ENCODE measurements around the gene JSRP1. TPM values are rescaled to one million over a fixed set of nuclear protein-coding genes. Genes with fewer than 3 reads are reported as not detected.

JSRP1 gene
- total RNA-seq, 1 donor = 0.72 TPM

DNA sequence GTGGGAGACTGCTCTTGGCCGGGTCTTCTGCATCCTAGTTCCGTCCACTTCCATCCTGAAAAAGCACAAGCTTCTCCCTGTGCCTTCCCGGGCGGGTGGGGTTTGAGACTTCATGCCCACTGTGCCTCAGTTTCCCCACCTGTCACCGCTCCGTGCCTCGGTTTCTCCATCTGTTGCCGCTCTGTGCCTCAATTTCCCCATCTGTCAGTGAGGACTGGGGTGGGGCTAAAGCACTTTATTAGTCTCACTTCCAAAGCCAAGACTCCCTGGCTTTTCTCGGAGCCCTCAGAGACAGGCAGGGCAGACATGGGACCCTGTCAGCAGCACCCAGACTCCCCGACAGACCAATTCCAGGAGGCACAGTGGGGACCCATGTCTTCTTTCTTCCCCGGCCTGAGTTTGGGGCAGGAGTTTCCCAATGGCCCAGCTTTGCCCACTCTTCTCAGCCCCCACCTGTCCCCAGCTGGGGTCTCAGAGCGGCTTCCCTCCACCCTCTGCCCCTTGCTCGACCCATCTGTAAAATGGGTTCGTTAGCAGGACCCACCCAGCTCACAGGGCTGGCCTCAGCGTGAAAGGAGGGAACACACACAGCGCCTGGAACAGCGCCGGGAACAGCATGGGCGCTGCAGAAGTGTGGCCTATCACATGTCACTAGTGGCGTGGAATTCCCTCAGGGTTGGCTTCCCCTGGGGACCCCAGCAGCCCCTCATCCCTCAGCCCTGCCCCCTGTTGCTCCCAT lies 30.4 kb upstream of the JSRP1 start:
- Histone ChIP-seq H2AFZ (ENCODE audit: low read length) (no peak overlapping the region), H3K4me1 (ENCODE audit: insufficient read depth, low read length) (peaks cover 7% of the 10 kb centered on the region), H3K36me3 (ENCODE audit: insufficient read depth, low read length) (no peaks in the 10 kb centered on the region), H3K9me3 (ENCODE audit: low read depth, low read length) (no peaks in the 10 kb centered on the region), H4K20me1 (ENCODE audit: insufficient read depth, low read length) (peaks cover 75% of the 10 kb centered on the region), H3K27ac (ENCODE audit: low read depth, low read length) (no peak overlapping the region), H3K4me3 (ENCODE audit: insufficient read depth, low read length) (no peak overlapping the region), H3K27me3 (ENCODE audit: insufficient read depth, low read length) (peaks cover 32% of the 10 kb centered on the region), H3K4me2 (ENCODE audit: insufficient read depth, low read length) (no peak overlapping the region), H3K79me2 (ENCODE audit: insufficient read depth, low read length) (no peaks in the 10 kb centered on the region)
- peak; percentile 73 for DNase-seq (ENCODE audit: insufficient read length, low spot score, missing footprints)
- TF ChIP-seq, protein P1, sequence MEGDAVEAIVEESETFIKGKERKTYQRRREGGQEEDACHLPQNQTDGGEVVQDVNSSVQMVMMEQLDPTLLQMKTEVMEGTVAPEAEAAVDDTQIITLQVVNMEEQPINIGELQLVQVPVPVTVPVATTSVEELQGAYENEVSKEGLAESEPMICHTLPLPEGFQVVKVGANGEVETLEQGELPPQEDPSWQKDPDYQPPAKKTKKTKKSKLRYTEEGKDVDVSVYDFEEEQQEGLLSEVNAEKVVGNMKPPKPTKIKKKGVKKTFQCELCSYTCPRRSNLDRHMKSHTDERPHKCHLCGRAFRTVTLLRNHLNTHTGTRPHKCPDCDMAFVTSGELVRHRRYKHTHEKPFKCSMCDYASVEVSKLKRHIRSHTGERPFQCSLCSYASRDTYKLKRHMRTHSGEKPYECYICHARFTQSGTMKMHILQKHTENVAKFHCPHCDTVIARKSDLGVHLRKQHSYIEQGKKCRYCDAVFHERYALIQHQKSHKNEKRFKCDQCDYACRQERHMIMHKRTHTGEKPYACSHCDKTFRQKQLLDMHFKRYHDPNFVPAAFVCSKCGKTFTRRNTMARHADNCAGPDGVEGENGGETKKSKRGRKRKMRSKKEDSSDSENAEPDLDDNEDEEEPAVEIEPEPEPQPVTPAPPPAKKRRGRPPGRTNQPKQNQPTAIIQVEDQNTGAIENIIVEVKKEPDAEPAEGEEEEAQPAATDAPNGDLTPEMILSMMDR (IDR thresholded peaks at IDR 0.05; ENCODE audit: extremely low read depth, low read depth, low read length) = no peak

DNA sequence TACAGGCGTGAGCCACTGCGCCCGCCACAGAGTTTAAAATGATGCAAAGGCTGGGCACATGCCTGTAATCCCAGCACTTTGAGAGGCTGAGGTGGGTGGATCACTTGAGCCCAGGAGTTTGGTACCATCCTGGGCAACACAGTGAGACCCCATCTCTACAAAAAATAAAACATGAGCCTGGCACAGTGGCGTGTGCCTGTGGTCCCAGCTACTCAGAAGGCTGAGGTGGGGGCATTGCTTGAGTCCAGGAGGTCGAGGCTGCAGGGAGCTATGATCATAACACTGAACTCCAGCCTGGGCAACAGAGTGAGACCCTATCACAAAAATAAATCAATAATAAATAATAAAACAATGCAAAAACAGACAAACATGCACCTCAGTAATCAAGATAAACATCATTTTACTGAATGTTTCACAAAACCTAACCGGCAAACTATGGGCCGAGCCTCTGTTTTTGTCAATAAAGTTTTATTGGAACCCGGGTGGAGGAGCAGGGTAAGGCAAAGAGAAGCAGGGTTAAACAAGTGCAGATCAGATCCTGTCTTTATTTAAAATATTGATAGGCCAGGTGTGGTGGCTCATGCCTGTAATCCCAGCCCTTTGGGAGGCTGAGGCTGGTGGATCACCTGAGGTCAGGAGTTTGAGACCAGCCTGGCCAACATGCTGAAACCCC lies 27.8 kb upstream of the JSRP1 start:
- peaks cover 7% of the 10 kb centered on the region for H3K4me1 ChIP-seq (ENCODE audit: insufficient read depth, low read length)

GRCh38 chr19:2282862-2283237 lies 26.6 kb upstream of the JSRP1 start:
- no peak overlapping the region for H3K4me2 ChIP-seq (ENCODE audit: insufficient read depth, low read length)
- peaks cover 7% of the 10 kb centered on the region for H3K4me1 ChIP-seq (ENCODE audit: insufficient read depth, low read length)
- TF ChIP-seq, protein P1 (IDR thresholded peaks at IDR 0.05; ENCODE audit: extremely low read depth, low read depth, low read length) = no peak
- H3K4me3 ChIP-seq (ENCODE audit: insufficient read depth, low read length) = no peak overlapping the region
- H4K20me1 ChIP-seq (ENCODE audit: insufficient read depth, low read length) = peaks cover 52% of the 10 kb centered on the region
- H3K27ac ChIP-seq (ENCODE audit: low read depth, low read length) = no peak overlapping the region
- H3K9me3 ChIP-seq (ENCODE audit: low read depth, low read length) = no peaks in the 10 kb centered on the region
- H2AFZ ChIP-seq (ENCODE audit: low read length) = no peak overlapping the region
- H3K27me3 ChIP-seq (ENCODE audit: insufficient read depth, low read length) = no peaks in the 10 kb centered on the region
- no peak for DNase-seq (ENCODE audit: insufficient read length, low spot score, missing footprints)
- peaks cover 4% of the 10 kb centered on the region for H3K79me2 ChIP-seq (ENCODE audit: insufficient read depth, low read length)
- H3K36me3 ChIP-seq (ENCODE audit: insufficient read depth, low read length) = no peaks in the 10 kb centered on the region

More for the DNA sequence above, 27.8 kb upstream of the JSRP1 start:
- Histone ChIP-seq H4K20me1 (ENCODE audit: insufficient read depth, low read length) (peaks cover 59% of the 10 kb centered on the region), H2AFZ (ENCODE audit: low read length) (no peak overlapping the region), H3K36me3 (ENCODE audit: insufficient read depth, low read length) (no peaks in the 10 kb centered on the region), H3K27me3 (ENCODE audit: insufficient read depth, low read length) (peaks cover 7% of the 10 kb centered on the region), H3K4me3 (ENCODE audit: insufficient read depth, low read length) (no peak overlapping the region), H3K79me2 (ENCODE audit: insufficient read depth, low read length) (no peaks in the 10 kb centered on the region), H3K27ac (ENCODE audit: low read depth, low read length) (no peak overlapping the region), H3K4me2 (ENCODE audit: insufficient read depth, low read length) (no peak overlapping the region), H3K9me3 (ENCODE audit: low read depth, low read length) (no peaks in the 10 kb centered on the region)
- TF ChIP-seq, protein P1 (IDR thresholded peaks at IDR 0.05; ENCODE audit: extremely low read depth, low read depth, low read length) = no peak
- peak; percentile 10 for DNase-seq (ENCODE audit: insufficient read length, low spot score, missing footprints)
